Stimulated activated CD4-positive, alpha-beta T cell treated with anti-CD3 and anti-CD28 coated beads, Interleukin-15, amount 100 ng/mL, for 48 hours (primary cell): ENCODE measurements around the gene POU2F1.

ENCODE experiments used
- DNase-seq, 2 donors: peaks; one replicate each; pipeline ENCODE4 v3.0.0-alpha.2; 2020; ENCODE audit warnings: low read depth in 2 of 2

Gene POU2F1

GRCh38 chr1:167220537-167221125, at the start of gene POU2F1:
Gene POU2F1 (plus strand): TSS chr1:167220886. CDS start chr1:167220898, 12 bp downstream.
- DNase-seq: peak; percentile 97 to 98

- DNase-seq: no peak
Observed at GRCh38 chr1:167171286-167171929, 49.3 kb upstream of the POU2F1 start.

- DNase-seq: no peak
Observed at GRCh38 chr1:167173516-167174184, 47.0 kb upstream of the POU2F1 start.

- DNase-seq: no peak
Observed at GRCh38 chr1:167175901-167176300, 44.8 kb upstream of the POU2F1 start.

DNA sequence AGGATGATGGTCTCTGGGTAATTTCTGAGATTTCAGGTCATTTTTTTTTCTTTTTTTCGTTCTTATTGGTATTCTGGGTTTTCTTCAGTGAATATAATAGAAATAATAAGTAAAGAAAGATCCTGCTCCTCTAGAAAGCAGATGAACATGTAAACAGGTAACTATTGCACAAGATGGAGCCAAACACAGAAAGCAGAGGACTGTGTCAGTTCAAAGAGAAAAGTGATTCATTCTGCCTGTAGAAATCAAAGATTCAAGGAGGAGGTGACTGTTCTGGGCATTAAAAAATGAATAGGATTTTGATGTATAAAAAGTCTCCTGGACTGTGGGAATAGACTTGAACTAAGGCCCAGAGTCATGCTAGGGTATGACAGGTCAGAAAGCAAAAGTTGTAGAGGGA, 41.9 kb upstream of the POU2F1 start:
- DNase-seq: no peak

- no peak for DNase-seq
Observed at GRCh38 chr1:167182571-167183320, 37.9 kb upstream of the POU2F1 start.

DNA sequence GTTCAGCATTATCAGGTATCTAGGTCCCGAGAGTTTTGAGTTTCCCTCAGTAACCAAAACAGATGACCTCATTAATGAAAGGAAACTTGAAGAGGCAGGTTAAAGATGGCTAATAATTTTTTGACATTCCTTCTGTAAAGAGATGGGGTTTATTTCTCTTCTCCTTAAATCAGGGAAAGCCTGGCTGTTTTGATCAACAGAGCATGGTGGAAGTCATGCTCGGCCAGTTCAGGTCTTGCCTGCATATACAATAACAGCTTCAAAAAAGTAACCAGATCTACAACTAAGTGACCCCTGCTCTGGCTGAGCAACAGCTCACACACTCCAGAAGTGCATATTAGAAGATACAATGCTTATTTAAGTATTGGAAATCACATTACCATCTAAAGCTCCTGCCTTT, 36.6 kb upstream of the POU2F1 start:
- no peak for DNase-seq

DNA sequence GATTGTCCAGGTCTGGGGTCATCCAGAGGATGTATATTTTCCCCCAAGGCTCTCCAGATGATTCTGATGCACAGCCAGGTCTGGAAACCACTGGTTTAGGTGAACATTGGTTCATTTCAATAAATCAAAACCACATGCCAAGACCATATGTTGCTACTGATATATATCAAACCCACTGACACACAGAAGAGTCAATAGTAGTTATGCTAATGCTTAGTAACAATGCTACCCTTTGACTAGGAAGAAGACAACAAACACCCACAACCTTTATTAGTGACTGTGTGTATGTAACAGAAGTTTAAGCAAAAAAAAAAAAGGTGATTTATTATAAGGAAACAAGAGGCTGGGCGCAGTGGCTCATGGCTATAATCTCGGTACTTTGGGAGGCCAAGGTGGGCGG, 35.6 kb upstream of the POU2F1 start:
- no peak for DNase-seq

DNA sequence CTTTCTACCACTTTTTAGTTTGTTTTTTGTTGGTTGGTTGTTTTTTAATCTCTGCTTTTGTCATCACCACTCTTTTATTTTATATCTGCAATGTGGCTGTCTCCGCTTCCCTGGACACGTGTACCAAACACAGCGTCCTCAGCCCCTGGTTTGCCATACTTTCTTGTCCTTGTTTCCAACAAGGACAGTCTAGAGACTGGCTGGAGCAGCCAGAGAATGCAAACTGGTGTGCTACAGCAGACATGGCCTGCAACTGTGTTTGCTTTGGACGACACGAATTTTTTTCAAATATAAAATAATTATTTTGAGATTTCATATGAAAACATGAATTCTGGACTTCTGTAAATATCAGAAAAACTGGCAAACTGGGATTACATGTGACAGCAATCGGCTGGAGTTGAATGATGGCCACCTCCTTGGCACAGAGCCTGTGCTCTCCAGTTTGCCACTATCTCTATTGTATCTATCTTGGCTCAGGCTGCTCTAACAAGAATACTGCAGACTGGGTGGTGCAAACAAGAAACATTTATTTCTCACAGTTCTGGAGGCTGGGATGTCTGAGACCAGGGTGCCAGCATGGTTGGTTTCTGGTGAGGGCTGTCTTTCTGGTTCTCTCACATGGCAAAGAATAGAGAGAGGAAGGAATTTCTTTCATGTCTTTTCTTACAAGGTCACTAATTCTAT, 34.6 kb upstream of the POU2F1 start:
- DNase-seq: no peak

GRCh38 chr1:167186771-167187170, 33.9 kb upstream of the POU2F1 start:
- no peak for DNase-seq

DNA sequence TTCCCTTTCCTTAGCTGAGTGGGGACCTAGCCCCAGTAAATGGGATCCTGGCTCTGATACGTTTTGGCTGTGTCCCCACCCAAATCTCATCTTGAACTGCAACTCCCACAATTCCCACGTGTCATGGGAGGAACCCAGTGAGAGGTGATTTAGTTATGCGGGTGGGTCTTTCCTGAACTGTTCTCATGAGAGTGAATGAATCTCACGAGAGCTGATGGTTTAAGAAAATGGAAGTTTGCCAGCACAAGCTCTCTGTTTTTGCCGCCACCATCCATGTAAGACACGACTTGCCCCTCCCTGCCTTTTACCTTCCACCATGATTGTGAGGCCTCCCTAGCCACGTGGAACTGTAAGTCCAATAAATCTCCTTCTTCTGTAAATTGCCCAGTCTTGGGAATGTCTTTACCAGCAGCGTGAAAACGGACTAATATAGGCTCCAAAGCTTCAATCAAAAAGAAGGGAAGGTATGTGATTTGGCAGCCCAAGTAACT, 29.9 kb upstream of the POU2F1 start:
- no peak for DNase-seq

DNA sequence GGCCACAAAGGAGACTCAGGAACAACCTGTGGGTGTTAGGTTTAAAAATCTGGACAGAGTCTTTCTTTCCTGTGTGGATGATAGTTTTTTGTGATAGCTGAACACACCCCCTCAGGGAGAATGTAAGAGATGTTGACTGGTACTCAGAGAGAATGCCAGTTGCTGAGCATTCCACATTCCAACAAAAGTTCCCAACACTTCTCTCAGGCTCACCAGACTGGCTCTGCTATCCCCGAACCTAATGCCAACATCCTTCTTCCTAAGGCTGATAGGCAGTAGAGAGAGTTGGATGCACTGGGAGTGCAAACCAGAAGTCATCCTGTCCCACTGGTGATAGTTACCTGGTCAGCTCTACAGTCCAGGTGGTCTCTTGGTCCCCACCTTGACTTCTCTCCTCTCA, 28.7 kb upstream of the POU2F1 start:
- DNase-seq: no peak

DNA sequence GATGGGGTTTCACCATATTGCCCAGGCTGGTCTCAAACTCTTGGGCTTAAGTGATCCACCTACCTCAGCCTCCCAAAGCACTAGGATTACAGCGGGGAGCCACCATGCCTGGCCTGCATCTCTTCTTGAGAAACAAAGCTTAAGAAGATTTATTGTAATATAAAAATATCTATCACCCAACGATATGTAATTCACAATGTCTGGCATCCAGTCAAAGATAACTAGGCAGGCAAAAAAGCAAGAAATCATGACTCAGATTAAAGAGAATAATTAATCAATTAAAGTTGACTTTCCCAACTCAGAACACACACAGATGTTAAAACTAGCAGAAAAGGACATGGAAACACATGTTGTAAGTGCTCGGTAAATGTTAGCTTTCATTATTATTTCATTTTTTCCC, 26.5 kb upstream of the POU2F1 start:
- no peak for DNase-seq

DNA sequence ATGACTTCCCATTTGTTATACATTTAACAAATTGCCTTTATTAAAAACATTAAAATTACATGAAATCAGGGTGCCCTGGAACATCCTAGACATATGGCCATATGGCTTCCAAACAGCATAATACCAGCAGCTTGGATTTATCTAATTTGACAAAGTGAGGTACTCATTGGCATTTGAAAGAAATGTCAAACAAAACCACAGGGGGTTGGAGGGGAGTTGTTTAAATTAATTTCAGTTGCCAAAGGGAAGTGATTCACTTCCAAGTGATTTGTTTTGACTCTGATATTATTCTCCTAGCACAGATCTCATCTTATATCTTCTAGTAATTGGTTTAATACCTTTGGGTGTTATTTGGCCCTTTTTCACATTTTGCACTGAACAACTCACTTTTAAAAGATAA, 24.5 kb upstream of the POU2F1 start:
- no peak for DNase-seq

GRCh38 chr1:167197236-167197635, 23.4 kb upstream of the POU2F1 start:
- no peak for DNase-seq

DNA sequence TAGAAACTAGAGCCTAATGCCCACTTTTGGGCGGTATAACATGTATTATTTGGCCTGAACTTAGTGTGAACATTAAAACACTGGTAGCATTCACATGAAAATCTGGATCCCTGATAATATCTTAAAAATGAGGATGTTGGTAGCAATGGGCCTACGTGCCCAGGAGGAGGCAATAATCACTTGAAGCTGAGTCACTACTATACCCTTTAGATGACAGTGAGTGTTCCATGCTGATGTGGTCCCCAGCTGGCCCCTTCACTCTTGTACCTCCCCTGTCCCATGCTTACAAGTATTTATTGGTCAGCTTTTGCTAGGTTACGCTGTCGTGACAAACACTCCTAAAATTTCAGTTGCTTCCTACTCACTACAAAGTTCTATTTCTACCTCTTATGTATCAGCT, 23.0 kb upstream of the POU2F1 start:
- DNase-seq: no peak

GRCh38 chr1:167198518-167199133, 22.1 kb upstream of the POU2F1 start:
- DNase-seq: no peak

- DNase-seq: no peak
Observed at GRCh38 chr1:167199656-167200055, 21.0 kb upstream of the POU2F1 start.

GRCh38 chr1:167200272-167200671, 20.4 kb upstream of the POU2F1 start:
- DNase-seq: no peak

- no peak for DNase-seq
Observed at GRCh38 chr1:167200749-167201148, 19.9 kb upstream of the POU2F1 start.

DNA sequence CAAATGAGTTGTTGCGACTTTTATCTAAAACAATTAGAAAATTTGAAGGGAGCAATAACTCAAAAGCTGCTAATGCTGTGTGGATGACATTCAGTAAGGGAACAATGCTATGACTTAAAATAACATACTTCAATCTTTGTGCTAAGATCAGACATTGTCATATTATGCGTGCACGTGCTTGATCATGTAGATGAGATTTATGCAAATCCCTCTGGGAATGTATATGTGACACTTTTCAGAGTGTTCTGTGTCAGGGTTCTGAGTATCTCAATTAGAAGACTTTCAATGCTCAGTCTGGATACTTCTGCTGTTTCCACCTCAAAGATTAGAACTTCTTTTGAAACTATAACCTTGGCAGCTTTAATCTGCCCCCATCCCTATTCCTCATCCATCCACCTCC, 18.6 kb upstream of the POU2F1 start:
- DNase-seq: no peak
